Naive B cell (primary cell): ENCODE measurements around the gene PTF1A. TPM values are rescaled to one million over a fixed set of nuclear protein-coding genes. Genes with fewer than 3 reads are reported as not detected.

Experiments used
- ATAC-seq, 2 donors: fragments of 150-1000 bp; cut with Tn5 transposase; 2 replicates each; pipeline ENCODE4 v1.10.0; 2021; ENCODE audit warnings: low read depth in 2 of 2, mild to moderate bottlenecking in 2 of 2, moderate library complexity in 2 of 2
- DNase-seq: peaks from one replicate; pipeline ENCODE4 v3.0.0; 2022
- H3K27ac Mint-ChIP-seq, 6 donors: one replicate each; pipeline ENCODE4 v1.8.0; 2020 to 2022; ENCODE audit warnings: mild to moderate bottlenecking in 6 of 6, mixed read lengths in 6 of 6, moderate library complexity in 5 of 6, inconsistent platforms in 2 of 6
- H3K27me3 Mint-ChIP-seq, 3 donors: one replicate each; pipeline ENCODE4 v1.8.0; 2021 to 2022; ENCODE audit warnings: mixed read lengths in 3 of 3, mild to moderate bottlenecking in 1 of 3
- H3K36me3 Mint-ChIP-seq, 2 donors: one replicate each; pipeline ENCODE4 v1.8.0; 2020 to 2022; ENCODE audit warnings: mixed read lengths in 2 of 2, inconsistent platforms in 1 of 2, mild to moderate bottlenecking in 1 of 2
- H3K4me1 Mint-ChIP-seq, 3 donors: one replicate each; pipeline ENCODE4 v1.8.0; 2020 to 2022; ENCODE audit warnings: mixed read lengths in 3 of 3, inconsistent platforms in 1 of 3, mild to moderate bottlenecking in 1 of 3, moderate library complexity in 1 of 3
- H3K4me3 Mint-ChIP-seq, 8 donors: one replicate each; pipeline ENCODE4 v1.8.0; 2020 to 2022; ENCODE audit warnings: mild to moderate bottlenecking in 8 of 8, mixed read lengths in 8 of 8, moderate library complexity in 8 of 8, inconsistent platforms in 2 of 8
- H3K9me3 Mint-ChIP-seq, 7 donors: one replicate each; pipeline ENCODE4 v1.8.0; 2020 to 2022; ENCODE audit warnings: mixed read lengths in 7 of 7, mild to moderate bottlenecking in 5 of 7, inconsistent platforms in 2 of 7, moderate library complexity in 1 of 7
- polyA plus RNA-seq, 6 donors: library from polyadenylated mRNA; unstranded; fragments of 300-500 nt; fragmentation: Illumina TruSeq; gene quantifications; one replicate each; pipeline ENCODE4 v1.2.3, GENCODE V29; 2021; ENCODE audit warnings: low read depth in 6 of 6

The PTF1A gene, protein sequence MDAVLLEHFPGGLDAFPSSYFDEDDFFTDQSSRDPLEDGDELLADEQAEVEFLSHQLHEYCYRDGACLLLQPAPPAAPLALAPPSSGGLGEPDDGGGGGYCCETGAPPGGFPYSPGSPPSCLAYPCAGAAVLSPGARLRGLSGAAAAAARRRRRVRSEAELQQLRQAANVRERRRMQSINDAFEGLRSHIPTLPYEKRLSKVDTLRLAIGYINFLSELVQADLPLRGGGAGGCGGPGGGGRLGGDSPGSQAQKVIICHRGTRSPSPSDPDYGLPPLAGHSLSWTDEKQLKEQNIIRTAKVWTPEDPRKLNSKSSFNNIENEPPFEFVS
- polyA plus RNA-seq: not detected

- Mint-ChIP-seq H3K27me3 (peaks cover 58 to 79% (median 67%) of the 10 kb centered on the region in 3 donors), H3K4me1 (peaks cover 2 to 6% (median 4%) of the 10 kb centered on the region in 3 donors), H3K27ac (peak within 1 kb of the TSS in 1 of 6 donors; percentile 37), H3K36me3 (peaks cover 0 to 6% of the 10 kb centered on the region in 2 donors), H3K9me3 (peaks cover 0 to 5% (median 0%) of the 10 kb centered on the region in 7 donors), H3K4me3 (no peak within 1 kb of the TSS)
- DNase-seq (no peak), ATAC-seq (no peak)
These were observed at the start of gene PTF1A for GRCh38 chr10:23191764-23192711. Gene PTF1A, plus strand, starts transcription at chr10:23192312. Its CDS starts 219 bp downstream, at chr10:23192531.

- peaks cover 0 to 5% (median 0%) of the 10 kb centered on the region in 7 donors for H3K9me3 Mint-ChIP-seq
- no peak overlapping the region for H3K4me3 Mint-ChIP-seq
- no peak for DNase-seq
- peaks cover 0 to 17% (median 6%) of the 10 kb centered on the region in 3 donors for H3K27me3 Mint-ChIP-seq
- no peak overlapping the region for H3K27ac Mint-ChIP-seq
- H3K36me3 Mint-ChIP-seq: no peaks in the 10 kb centered on the region
- no peak for ATAC-seq
- H3K4me1 Mint-ChIP-seq: no peaks in the 10 kb centered on the region
These were observed 45.9 kb upstream of the PTF1A start for GRCh38 chr10:23146258-23146657.

DNA sequence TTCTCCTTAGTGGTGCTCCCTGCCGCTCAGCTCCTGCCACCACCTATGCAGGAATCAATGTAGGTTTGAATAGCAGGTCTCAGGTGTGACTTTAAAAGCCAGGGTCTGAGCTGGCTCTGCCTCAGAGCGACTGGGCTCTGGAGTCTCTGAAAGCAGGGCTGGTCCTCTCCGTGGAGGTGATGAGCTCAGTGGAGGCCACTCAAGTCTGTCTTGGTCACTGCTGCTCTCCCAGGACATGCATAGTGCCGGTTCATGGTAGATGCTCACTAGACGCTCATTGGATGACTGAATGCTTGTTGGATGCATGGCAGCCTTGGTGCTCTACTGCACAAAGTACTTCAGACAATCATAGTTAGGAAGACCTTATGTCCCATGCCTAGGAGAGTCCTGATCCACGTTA, 45.1 kb upstream of the PTF1A start:
- Mint-ChIP-seq H3K4me1 (no peaks in the 10 kb centered on the region), H3K9me3 (no peaks in the 10 kb centered on the region), H3K4me3 (no peak overlapping the region), H3K27me3 (peaks cover 0 to 18% (median 6%) of the 10 kb centered on the region in 3 donors), H3K36me3 (no peaks in the 10 kb centered on the region), H3K27ac (no peak overlapping the region)
- DNase-seq (no peak), ATAC-seq (no peak)

- DNase-seq (no peak), ATAC-seq (no peak)
- Mint-ChIP-seq H3K4me1 (no peaks in the 10 kb centered on the region), H3K9me3 (no peaks in the 10 kb centered on the region), H3K4me3 (no peak overlapping the region), H3K27me3 (peaks cover 0 to 18% (median 6%) of the 10 kb centered on the region in 3 donors), H3K36me3 (no peaks in the 10 kb centered on the region), H3K27ac (no peak overlapping the region)
These were observed 43.9 kb upstream of the PTF1A start for GRCh38 chr10:23148214-23148613.

GRCh38 chr10:23150091-23150490, 42.0 kb upstream of the PTF1A start:
- DNase-seq (no peak), ATAC-seq (no peak)
- no peaks in the 10 kb centered on the region for H3K4me1 Mint-ChIP-seq
- H3K27ac Mint-ChIP-seq: no peak overlapping the region
- H3K9me3 Mint-ChIP-seq: peaks cover 0 to 2% (median 0%) of the 10 kb centered on the region in 7 donors
- H3K4me3 Mint-ChIP-seq: no peak overlapping the region
- peaks cover 0 to 18% (median 8%) of the 10 kb centered on the region in 3 donors for H3K27me3 Mint-ChIP-seq
- H3K36me3 Mint-ChIP-seq: no peaks in the 10 kb centered on the region

GRCh38 chr10:23150610-23151009, 41.5 kb upstream of the PTF1A start:
- Mint-ChIP-seq H3K4me3 (no peak overlapping the region), H3K36me3 (no peaks in the 10 kb centered on the region), H3K27me3 (peaks cover 0 to 18% (median 13%) of the 10 kb centered on the region in 3 donors), H3K4me1 (no peaks in the 10 kb centered on the region), H3K27ac (no peak overlapping the region), H3K9me3 (peaks cover 0 to 3% (median 0%) of the 10 kb centered on the region in 7 donors)
- ATAC-seq (no peak), DNase-seq (no peak)

- ATAC-seq (no peak), DNase-seq (no peak)
- Mint-ChIP-seq H3K4me3 (no peak overlapping the region), H3K36me3 (no peaks in the 10 kb centered on the region), H3K9me3 (peaks cover 0 to 3% (median 0%) of the 10 kb centered on the region in 7 donors), H3K27me3 (peaks cover 0 to 22% (median 17%) of the 10 kb centered on the region in 3 donors), H3K4me1 (no peaks in the 10 kb centered on the region), H3K27ac (no peak overlapping the region)
These were observed 41.0 kb upstream of the PTF1A start for GRCh38 chr10:23151071-23151470.

DNA sequence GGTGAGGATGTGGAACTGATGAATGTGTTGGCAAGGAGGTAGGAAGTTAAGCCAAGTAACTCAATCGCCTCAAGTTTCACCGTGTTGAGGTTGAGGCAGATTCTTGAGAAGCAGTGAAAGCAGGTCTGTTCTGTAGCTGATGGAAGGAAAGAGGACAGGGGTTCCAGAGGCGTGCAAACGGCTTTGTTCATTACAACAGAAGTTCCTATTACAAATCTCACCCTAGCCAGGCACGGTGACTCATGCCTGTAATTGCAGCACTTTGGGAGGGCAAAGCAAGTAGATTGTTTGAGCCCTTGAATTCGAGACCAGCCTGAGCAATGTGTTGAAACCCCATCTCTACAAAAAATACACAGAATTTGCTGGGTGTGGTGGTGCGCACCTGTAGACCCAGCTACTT, 36.9 kb upstream of the PTF1A start:
- H3K27ac Mint-ChIP-seq: no peak overlapping the region
- no peak for DNase-seq
- no peak overlapping the region for H3K4me3 Mint-ChIP-seq
- ATAC-seq: no peak
- peaks cover 11 to 43% (median 36%) of the 10 kb centered on the region in 3 donors for H3K27me3 Mint-ChIP-seq
- H3K4me1 Mint-ChIP-seq: peaks cover 0 to 4% (median 0%) of the 10 kb centered on the region in 3 donors
- no peaks in the 10 kb centered on the region for H3K36me3 Mint-ChIP-seq
- H3K9me3 Mint-ChIP-seq: peaks cover 0 to 3% (median 0%) of the 10 kb centered on the region in 7 donors

- Mint-ChIP-seq H3K9me3 (peaks cover 0 to 3% (median 0%) of the 10 kb centered on the region in 7 donors), H3K4me1 (peaks cover 0 to 4% (median 0%) of the 10 kb centered on the region in 3 donors), H3K4me3 (no peak overlapping the region)
These were observed 35.5 kb upstream of the PTF1A start for GRCh38 chr10:23156447-23157150.

DNA sequence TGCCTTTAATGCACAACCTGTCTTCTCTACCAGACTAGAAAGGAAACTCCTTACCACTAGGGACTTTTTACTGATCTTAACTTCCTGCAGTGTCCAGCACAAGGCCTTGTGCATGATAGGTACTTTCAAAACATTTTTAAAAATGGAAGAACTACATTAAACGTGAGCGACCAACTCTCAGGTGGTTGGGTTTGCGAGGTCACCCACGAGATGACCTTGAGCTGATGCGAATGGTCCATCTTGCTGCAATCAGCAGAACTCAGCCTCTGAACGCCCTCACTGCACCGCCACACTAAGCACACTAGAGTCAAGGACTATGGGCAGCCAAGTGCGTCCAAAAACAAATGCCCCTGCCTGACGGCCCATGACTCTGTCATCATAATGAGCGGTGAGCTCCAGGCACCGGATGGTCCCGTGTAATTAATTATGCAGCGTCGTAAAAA, 34.9 kb upstream of the PTF1A start:
- ATAC-seq (no peak), DNase-seq (no peak)
- Mint-ChIP-seq H3K27me3 (peaks cover 22 to 47% (median 44%) of the 10 kb centered on the region in 3 donors), H3K4me3 (no peak overlapping the region), H3K9me3 (peaks cover 0 to 3% (median 0%) of the 10 kb centered on the region in 7 donors), H3K36me3 (no peaks in the 10 kb centered on the region), H3K27ac (peak overlapping the region in 1 of 6 donors; percentile 47), H3K4me1 (peaks cover 0 to 4% (median 0%) of the 10 kb centered on the region in 3 donors)

More at GRCh38 chr10:23156447-23157150, 35.5 kb upstream of the PTF1A start:
- H3K36me3 Mint-ChIP-seq: no peaks in the 10 kb centered on the region
- H3K27ac Mint-ChIP-seq: peak overlapping the region in 1 of 6 donors; percentile 70
- DNase-seq: no peak
- no peak for ATAC-seq
- peaks cover 22 to 47% (median 44%) of the 10 kb centered on the region in 3 donors for H3K27me3 Mint-ChIP-seq

GRCh38 chr10:23157691-23158369, 34.3 kb upstream of the PTF1A start:
- Mint-ChIP-seq H3K27me3 (peaks cover 22 to 47% (median 44%) of the 10 kb centered on the region in 3 donors), H3K27ac (no peak overlapping the region), H3K4me1 (peaks cover 0 to 4% (median 0%) of the 10 kb centered on the region in 3 donors), H3K36me3 (no peaks in the 10 kb centered on the region), H3K9me3 (peaks cover 0 to 3% (median 0%) of the 10 kb centered on the region in 7 donors), H3K4me3 (no peak overlapping the region)
- DNase-seq (peak; percentile 7), ATAC-seq (peak in 1 of 2 donors; percentile 39)

- Mint-ChIP-seq H3K4me3 (no peak overlapping the region), H3K4me1 (peaks cover 0 to 4% (median 0%) of the 10 kb centered on the region in 3 donors), H3K27ac (no peak overlapping the region), H3K27me3 (peaks cover 22 to 47% (median 44%) of the 10 kb centered on the region in 3 donors), H3K9me3 (peaks cover 0 to 3% (median 0%) of the 10 kb centered on the region in 7 donors), H3K36me3 (no peaks in the 10 kb centered on the region)
- DNase-seq (peak; percentile 21), ATAC-seq (peak; percentile 45 to 54)
These were observed 33.7 kb upstream of the PTF1A start for GRCh38 chr10:23158370-23158769.
